Measurements from ENCODE around the gene LPAR6. TPM values are rescaled to one million over a fixed set of nuclear protein-coding genes. Genes with fewer than 3 reads are reported as not detected.

Gene LPAR6, protein sequence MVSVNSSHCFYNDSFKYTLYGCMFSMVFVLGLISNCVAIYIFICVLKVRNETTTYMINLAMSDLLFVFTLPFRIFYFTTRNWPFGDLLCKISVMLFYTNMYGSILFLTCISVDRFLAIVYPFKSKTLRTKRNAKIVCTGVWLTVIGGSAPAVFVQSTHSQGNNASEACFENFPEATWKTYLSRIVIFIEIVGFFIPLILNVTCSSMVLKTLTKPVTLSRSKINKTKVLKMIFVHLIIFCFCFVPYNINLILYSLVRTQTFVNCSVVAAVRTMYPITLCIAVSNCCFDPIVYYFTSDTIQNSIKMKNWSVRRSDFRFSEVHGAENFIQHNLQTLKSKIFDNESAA
- 9.5 and 10.0 TPM in 2 replicates for total RNA-seq

DNA sequence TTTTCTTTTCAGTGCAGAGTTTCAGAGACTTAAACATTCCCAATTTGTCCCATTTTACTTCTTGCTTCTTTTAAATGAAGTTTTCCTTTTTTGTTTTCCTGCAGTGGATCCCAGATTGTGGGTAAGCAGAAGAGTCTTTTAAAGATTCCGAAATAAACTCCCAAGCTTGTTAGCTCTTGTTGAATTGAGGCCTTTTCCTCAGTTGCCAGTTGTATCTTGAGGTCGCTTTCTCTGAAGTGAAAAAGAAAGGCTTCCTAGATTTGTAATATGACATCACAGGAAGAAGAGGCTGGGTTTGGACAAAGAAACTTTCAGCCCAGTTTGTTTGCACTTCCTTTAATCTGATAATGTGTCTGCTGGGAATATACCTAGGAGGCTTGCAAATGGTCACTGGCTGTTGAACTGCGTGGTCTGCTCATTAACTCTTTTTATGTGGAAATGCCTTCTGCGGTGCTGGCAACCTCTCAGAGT lies at the start of gene LPAR6:
Gene LPAR6 (minus strand): TSS at position 233 of the 471 bp plus-strand sequence. CDS start 690 bp downstream, outside the sequence.

Other genes starting within 250 kb of the LPAR6 start
- 788 and 970 TPM in 2 replicates for gene ITM2B, start 179.9 kb downstream of the LPAR6 start, total RNA-seq
- 15.8 and 21.5 TPM in 2 replicates for gene RB1, start 109.4 kb downstream of the LPAR6 start, total RNA-seq
- gene RCBTB2, start 120.0 kb upstream of the LPAR6 start, total RNA-seq = 9.2 and 9.9 TPM in 2 replicates
- gene CYSLTR2, start 240.8 kb upstream of the LPAR6 start, total RNA-seq = 0.37 and 6.3 TPM in 2 replicates